ENCODE measurements around the gene TNS4. TPM values are rescaled to one million over a fixed set of nuclear protein-coding genes. Genes with fewer than 3 reads are reported as not detected.
A peak's percentile ranks its signal among the peaks of the same experiment; 100 is the strongest.

The TNS4 gene
- total and polyA plus RNA-seq, 5 experiments from 2014 or later: not detected

DNA sequence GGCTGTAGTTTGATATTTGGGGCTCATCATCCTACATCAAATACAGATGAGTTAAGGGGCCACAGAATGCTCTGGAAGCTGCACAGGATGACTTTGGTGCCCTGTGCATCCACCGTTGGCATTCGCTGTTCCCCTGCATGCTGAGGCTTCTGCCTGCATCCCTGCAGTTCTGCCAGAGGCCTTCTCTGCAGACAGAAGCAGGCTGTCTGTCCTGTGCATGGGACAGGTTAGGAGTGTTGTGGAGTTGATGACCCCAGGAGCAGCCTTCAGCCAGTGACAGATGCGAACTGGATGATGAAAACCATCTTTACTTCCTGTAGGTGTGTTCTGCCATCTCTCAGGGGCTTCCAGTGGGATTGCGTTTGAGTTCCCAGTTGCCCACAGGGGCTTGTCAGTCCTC lies 13.6 kb upstream of the TNS4 start:
- Mint-ChIP-seq H3K9me3 (no peaks in the 10 kb centered on the region), H3K36me3 (no peaks in the 10 kb centered on the region), H3K4me1 (peaks cover 43 to 60% (median 53%) of the 10 kb centered on the region in 4 donors), H3K27ac (peak overlapping the region in 6 of 10 donors; percentile 32 to 95 (median 93)), H3K27me3 (peaks cover 0 to 15% (median 8%) of the 10 kb centered on the region in 5 donors), H3K4me3 (peak overlapping the region; percentile 58 to 84 (median 73))
- DNase-seq (no peak), ATAC-seq (peak in 1 of 2 donors; percentile 21)
- POLR2A ChIA-PET: interaction anchor here (1.0 to 1.9 kb wide), 4 partner anchors 13 to 47 kb away, joined by 3 to 4 read pairs (median 3); no protein-coding TSS in a partner anchor

DNA sequence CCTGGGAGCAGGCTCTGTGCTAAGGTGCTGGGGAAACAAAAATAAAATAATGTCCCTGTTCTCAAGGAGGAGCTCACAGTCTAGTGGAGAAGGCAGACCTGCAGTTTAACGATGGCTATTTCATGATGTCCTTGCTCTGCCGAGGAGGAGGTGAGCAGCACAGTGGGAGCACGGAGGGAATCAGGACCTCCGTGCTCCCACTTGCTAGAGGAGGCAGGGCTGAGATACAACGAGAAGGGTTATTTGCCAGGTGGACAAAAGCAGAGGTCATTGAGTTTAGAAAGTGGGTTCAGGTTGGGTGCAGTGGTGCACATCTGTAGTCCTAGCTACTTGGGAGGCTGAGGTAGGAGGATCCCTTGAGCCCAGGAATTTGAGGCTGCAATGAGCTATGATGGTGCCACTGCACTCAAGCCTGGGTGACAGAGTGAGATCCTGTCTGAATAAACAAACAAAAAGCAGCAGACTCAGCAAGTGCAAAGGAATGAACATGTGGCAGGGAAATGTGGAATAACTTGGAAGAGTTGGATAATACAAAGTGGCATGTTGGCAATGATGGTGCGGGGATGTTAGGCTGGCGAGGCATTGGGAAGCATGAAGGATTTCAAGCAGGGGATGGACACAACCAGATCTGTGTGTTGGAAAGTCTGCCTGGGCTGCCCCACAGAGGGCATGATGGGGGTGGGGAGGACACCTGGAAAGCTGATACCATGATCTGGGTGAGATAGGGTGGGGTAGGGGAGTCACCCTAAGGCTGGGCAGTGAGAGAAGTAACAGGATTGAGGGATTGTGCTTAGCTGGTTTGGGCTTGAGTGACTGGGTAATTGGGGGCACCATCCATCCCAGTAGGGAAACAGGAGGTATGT lies 12.8 kb upstream of the TNS4 start:
- Mint-ChIP-seq H3K4me3 (peak overlapping the region in 9 of 10 donors; percentile 3 to 73 (median 42)), H3K4me1 (peaks cover 42 to 55% (median 52%) of the 10 kb centered on the region in 4 donors), H3K27me3 (peaks cover 0 to 15% (median 8%) of the 10 kb centered on the region in 5 donors), H3K36me3 (no peaks in the 10 kb centered on the region), H3K27ac (peak overlapping the region in 8 of 10 donors; percentile 5 to 95 (median 79)), H3K9me3 (no peaks in the 10 kb centered on the region)
- ATAC-seq (no peak), DNase-seq (no peak)
- POLR2A ChIA-PET: interaction anchor here (0.5 to 1.9 kb wide), 7 partner anchors 12 to 23 kb away, joined by 3 to 6 read pairs (median 4); no protein-coding TSS in a partner anchor

DNA sequence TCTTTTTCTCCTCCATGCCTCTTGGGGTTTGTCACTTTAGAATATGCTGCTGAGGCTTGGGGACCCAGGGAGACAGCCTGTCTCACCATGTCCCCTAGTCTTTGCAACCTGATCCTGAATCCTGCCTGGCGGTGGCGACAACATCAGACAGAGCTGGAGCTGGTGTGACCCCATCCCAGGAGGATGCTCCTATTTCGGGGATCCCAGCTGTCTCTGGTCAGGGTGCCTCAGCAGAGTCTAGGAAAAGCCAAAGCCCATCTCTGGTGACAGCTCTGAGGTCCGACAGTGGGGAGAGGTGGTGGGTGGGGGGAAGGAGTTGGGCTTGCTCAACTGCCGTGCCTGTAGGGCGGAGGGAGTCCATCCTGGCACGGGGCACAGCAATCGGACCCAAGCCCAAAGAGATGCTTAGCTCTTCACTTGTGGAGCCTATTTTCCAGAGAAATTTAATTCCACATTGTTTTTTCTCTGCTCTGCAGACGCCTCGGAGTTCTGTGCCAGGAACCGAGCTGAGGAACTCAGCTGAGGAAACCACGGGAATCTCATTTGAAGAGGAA lies 10.3 kb upstream of the TNS4 start:
- no peaks in the 10 kb centered on the region for H3K9me3 Mint-ChIP-seq
- POLR2A ChIA-PET: interaction anchor here (0.9 to 1.6 kb wide), 3 partner anchors 10 to 37 kb away, joined by 3 to 6 read pairs (median 3); partner anchors contain the start of gene TNS4

DNA sequence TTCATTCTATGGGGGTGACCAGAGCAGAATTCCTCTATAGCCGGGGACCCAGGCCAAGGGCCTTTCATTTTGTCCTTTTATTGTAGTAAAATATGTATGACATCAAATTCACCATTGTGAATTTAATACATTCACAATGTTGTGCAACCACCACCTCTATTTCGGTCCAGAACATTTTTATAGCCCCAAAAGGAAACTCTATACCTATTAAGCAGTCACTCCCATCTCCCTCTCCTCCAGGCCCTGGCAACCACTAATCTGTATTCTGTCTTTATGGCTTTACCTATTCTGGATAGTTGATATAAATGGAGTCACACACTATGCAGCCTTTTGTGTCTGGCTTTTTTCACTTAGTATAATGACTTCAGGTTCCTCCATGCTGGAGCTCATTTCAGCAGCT lies 9.7 kb upstream of the TNS4 start:
- no peak for ATAC-seq
- POLR2A ChIA-PET: interaction anchor here (0.6 to 1.6 kb wide), 2 partner anchors 9 to 21 kb away, joined by 3 to 6 read pairs; partner anchors contain the start of gene TNS4
- no peak overlapping the region for H3K27ac Mint-ChIP-seq

More for the DNA sequence above, 10.3 kb upstream of the TNS4 start:
- Mint-ChIP-seq H3K27ac (no peak overlapping the region), H3K4me1 (peaks cover 26 to 32% (median 32%) of the 10 kb centered on the region in 4 donors), H3K36me3 (no peaks in the 10 kb centered on the region), H3K27me3 (peaks cover 0 to 13% (median 7%) of the 10 kb centered on the region in 5 donors), H3K4me3 (no peak overlapping the region)
- DNase-seq (no peak), ATAC-seq (no peak)

DNA sequence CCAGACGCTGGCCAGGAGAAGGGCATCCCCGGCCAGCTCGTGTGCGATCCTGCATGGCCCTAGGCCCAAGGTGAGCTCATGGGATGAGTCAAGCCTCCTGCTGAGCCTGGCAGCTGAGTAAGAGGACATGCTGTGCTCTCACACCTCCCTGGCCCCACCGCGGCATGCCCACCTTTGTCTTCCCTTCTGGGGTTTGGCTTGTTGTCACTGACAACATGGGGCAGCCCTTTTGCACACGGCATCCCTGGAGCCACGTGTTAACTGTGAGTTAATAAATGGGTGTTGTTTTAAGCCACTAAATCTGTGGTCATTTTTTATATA lies 8.9 kb upstream of the TNS4 start:
- POLR2A ChIA-PET: interaction anchor here (0.6 to 1.6 kb wide), 3 partner anchors 8 to 20 kb away, joined by 3 to 6 read pairs (median 3); partner anchors contain the start of gene TNS4
- H3K27ac Mint-ChIP-seq: no peak overlapping the region
- H3K4me3 Mint-ChIP-seq: no peak overlapping the region
- H3K4me1 Mint-ChIP-seq: peaks cover 15 to 22% (median 19%) of the 10 kb centered on the region in 4 donors
- ATAC-seq (no peak), DNase-seq (no peak)
- peaks cover 0 to 13% (median 7%) of the 10 kb centered on the region in 5 donors for H3K27me3 Mint-ChIP-seq
- no peaks in the 10 kb centered on the region for H3K36me3 Mint-ChIP-seq
- no peaks in the 10 kb centered on the region for H3K9me3 Mint-ChIP-seq

More for the DNA sequence above, 9.7 kb upstream of the TNS4 start:
- H3K4me3 Mint-ChIP-seq: no peak overlapping the region
- no peaks in the 10 kb centered on the region for H3K9me3 Mint-ChIP-seq
- peaks cover 21 to 29% (median 26%) of the 10 kb centered on the region in 4 donors for H3K4me1 Mint-ChIP-seq
- peaks cover 0 to 13% (median 7%) of the 10 kb centered on the region in 5 donors for H3K27me3 Mint-ChIP-seq
- no peak for DNase-seq
- H3K36me3 Mint-ChIP-seq: no peaks in the 10 kb centered on the region

DNA sequence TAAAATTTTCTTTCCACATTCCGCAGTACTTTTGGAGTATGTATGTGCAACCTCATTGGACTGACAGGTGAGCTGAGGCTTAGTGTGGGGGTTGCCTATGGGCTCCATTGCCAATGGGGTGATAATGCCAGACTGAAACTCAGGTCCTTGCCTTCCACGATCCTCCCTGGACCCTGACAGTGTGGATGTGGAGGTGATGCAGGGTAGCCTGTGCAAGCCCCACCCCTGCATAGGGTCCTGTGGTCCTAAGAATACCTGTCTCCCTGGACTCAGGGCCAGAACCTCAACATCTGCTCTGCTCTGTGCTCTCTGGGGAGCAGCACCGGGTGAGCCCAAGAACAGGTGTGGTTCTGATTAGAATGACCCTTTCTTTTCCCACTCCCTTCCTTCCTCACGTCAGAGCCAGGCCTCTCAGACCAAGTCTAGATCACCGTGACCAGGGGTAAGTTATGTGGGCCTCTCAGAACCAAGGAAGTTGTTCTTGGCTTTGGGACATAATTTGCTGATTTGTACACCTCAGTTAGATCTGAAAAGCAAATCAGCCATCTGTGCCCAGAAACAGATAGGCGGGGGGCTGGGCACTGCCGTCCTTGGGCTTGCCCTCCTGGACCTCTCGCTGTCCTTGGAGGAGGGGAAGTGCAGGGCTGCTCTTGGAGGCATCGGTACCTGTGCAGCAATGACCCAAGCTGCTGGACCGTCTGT lies 8.4 kb upstream of the TNS4 start:
- no peak for ATAC-seq
- H3K4me1 Mint-ChIP-seq: peaks cover 10 to 18% (median 14%) of the 10 kb centered on the region in 4 donors
- no peak for DNase-seq
- H3K27ac Mint-ChIP-seq: no peak overlapping the region
- POLR2A ChIA-PET: interaction anchor here (1.2 to 1.6 kb wide), 2 partner anchors 8 to 13 kb away, joined by 3 to 6 read pairs; partner anchors contain the start of gene TNS4
- H3K36me3 Mint-ChIP-seq: no peaks in the 10 kb centered on the region
- H3K4me3 Mint-ChIP-seq: no peak overlapping the region
- no peaks in the 10 kb centered on the region for H3K9me3 Mint-ChIP-seq
- peaks cover 0 to 13% (median 7%) of the 10 kb centered on the region in 5 donors for H3K27me3 Mint-ChIP-seq

DNA sequence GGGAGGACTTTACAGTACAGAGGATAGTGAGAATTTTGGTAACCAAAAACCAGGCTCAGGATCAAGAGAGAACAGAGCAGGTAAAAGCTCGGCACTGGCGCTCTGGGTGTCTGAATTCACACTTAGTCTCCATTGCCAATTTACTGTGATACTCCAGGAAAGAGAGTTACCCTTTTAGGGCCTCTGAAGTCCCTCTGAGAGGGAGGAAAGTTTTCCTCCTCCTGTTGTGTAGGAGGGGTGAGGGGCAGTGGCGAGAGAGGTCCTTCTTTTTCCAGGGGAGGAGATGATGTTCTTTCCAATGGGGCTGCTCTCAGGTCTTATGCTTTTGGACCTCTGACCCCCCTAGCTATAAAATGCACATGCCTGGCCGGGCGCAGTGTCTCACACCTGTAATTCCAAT lies 5.4 kb upstream of the TNS4 start:
- Mint-ChIP-seq H3K4me1 (peaks cover 0 to 6% (median 4%) of the 10 kb centered on the region in 4 donors), H3K4me3 (no peak overlapping the region), H3K36me3 (no peaks in the 10 kb centered on the region), H3K9me3 (no peaks in the 10 kb centered on the region), H3K27ac (peak overlapping the region in 1 of 10 donors; percentile 37), H3K27me3 (peaks cover 0 to 2% (median 0%) of the 10 kb centered on the region in 5 donors)
- DNase-seq (no peak), ATAC-seq (no peak)
- POLR2A ChIA-PET: interaction anchor here (0.8 to 1.1 kb wide), 3 partner anchors 8 to 33 kb away, joined by 3 to 4 read pairs (median 3); no protein-coding TSS in a partner anchor

DNA sequence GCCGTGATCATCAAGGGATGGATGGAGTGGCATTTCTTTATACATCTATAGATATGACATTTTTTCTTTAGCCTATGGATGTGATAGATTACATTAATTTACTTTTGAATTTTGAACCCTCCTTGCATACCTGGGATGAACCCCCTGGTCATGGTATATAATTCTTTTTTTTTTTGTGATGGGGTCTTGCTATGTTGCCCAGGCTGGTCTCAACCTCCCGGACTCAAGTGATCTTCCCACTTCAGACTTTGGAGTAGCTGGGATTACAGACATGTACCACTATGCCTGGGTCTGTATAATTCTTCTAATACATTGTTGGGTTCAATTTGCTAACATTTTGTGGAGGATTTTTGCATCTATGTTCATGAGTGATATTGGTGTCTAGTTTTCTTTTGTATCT lies 1.7 kb upstream of the TNS4 start:
- Mint-ChIP-seq H3K4me3 (no peak overlapping the region), H3K4me1 (peaks cover 4 to 12% (median 10%) of the 10 kb centered on the region in 4 donors), H3K9me3 (no peaks in the 10 kb centered on the region), H3K36me3 (no peaks in the 10 kb centered on the region), H3K27me3 (peaks cover 0 to 11% (median 5%) of the 10 kb centered on the region in 5 donors), H3K27ac (no peak overlapping the region)
- POLR2A ChIA-PET: interaction anchor here (1.6 kb wide), 1 partner anchor 10 kb away, joined by 3 read pairs; no protein-coding TSS in a partner anchor
- DNase-seq: no peak
- ATAC-seq: no peak

DNA sequence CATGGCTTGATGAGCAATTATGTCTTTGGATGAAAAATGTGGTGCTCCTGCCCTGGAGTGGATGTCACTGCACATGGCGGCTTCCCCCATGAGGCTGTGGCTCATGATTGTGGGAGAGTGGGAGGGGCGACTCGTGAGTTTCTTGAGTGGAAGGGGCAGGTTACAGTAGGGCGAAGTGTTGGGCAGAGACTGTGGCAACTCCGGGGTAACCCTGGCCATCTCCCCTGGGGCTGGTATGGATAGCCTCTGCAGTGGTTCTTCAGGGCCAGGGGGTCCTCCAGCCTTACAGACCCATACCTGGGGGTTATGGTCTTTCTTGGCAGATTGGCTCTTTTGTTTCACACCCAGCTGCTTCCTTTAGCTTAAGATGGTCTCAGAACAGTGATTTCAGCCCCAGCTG lies 1.3 kb upstream of the TNS4 start:
- H3K27me3 Mint-ChIP-seq: peaks cover 0 to 11% (median 5%) of the 10 kb centered on the region in 5 donors
- H3K4me1 Mint-ChIP-seq: peaks cover 4 to 12% (median 10%) of the 10 kb centered on the region in 4 donors
- no peak for DNase-seq
- H3K9me3 Mint-ChIP-seq: no peaks in the 10 kb centered on the region
- POLR2A ChIA-PET: interaction anchor here (0.9 to 1.6 kb wide), 4 partner anchors 8 to 51 kb away, joined by 3 to 6 read pairs (median 3); no protein-coding TSS in a partner anchor
- H3K27ac Mint-ChIP-seq: no peak overlapping the region
- no peak for ATAC-seq
- no peaks in the 10 kb centered on the region for H3K36me3 Mint-ChIP-seq
- no peak overlapping the region for H3K4me3 Mint-ChIP-seq

DNA sequence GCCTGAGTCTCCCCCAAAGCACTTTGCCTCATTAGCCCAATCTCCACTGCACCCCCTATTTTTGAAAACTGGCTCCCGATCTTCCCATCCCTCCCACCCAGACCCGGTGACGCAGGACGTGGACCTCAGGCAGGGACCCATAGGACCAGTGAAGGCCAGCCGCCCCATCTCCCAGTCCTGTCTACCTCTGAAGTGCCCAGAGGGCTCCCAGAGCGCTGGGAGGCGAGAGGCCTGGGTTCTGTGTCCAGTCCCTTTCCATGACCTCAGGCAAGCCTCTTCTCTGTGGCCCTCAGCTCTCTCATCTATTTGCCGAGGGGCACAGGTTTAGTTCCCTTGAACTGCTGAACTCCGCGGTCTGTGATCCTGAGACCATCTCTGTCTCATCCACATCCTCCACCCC lies 714 bp downstream of the TNS4 start:
- H3K27me3 Mint-ChIP-seq: peaks cover 0 to 11% (median 5%) of the 10 kb centered on the region in 5 donors
- H3K27ac Mint-ChIP-seq: peak overlapping the region in 1 of 10 donors; percentile 34
- peaks cover 4 to 12% (median 9%) of the 10 kb centered on the region in 4 donors for H3K4me1 Mint-ChIP-seq
- ATAC-seq: no peak
- DNase-seq: no peak
- no peaks in the 10 kb centered on the region for H3K9me3 Mint-ChIP-seq
- POLR2A ChIA-PET: no interaction called here
- no peak overlapping the region for H3K4me3 Mint-ChIP-seq
- no peaks in the 10 kb centered on the region for H3K36me3 Mint-ChIP-seq

DNA sequence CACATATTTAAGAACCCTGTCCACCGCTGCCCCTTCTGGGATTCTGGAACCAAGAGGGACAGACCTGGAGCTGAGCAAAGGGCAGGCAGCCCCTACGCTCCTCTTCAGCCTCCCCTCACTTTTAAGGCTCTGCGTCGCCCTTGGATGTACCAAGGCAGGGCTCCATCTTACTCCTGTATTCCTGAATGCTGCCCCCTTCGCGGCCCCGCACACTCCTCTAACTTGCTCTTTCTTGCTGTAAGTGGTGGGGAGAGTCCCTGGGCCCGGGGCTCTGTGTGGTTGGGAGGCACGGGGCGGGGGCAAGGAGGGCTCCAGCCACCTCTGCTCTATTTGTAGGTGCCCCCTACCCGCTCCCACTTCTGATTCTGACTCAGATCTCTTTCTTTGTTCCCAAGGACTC lies 1.2 kb downstream of the TNS4 start:
- peaks cover 4 to 11% (median 7%) of the 10 kb centered on the region in 4 donors for H3K4me1 Mint-ChIP-seq
- no peak overlapping the region for H3K27ac Mint-ChIP-seq
- POLR2A ChIA-PET: no interaction called here
- peaks cover 0 to 11% (median 5%) of the 10 kb centered on the region in 5 donors for H3K27me3 Mint-ChIP-seq
- H3K4me3 Mint-ChIP-seq: no peak overlapping the region
- H3K36me3 Mint-ChIP-seq: no peaks in the 10 kb centered on the region
- DNase-seq (no peak), ATAC-seq (no peak)
- H3K9me3 Mint-ChIP-seq: no peaks in the 10 kb centered on the region

DNA sequence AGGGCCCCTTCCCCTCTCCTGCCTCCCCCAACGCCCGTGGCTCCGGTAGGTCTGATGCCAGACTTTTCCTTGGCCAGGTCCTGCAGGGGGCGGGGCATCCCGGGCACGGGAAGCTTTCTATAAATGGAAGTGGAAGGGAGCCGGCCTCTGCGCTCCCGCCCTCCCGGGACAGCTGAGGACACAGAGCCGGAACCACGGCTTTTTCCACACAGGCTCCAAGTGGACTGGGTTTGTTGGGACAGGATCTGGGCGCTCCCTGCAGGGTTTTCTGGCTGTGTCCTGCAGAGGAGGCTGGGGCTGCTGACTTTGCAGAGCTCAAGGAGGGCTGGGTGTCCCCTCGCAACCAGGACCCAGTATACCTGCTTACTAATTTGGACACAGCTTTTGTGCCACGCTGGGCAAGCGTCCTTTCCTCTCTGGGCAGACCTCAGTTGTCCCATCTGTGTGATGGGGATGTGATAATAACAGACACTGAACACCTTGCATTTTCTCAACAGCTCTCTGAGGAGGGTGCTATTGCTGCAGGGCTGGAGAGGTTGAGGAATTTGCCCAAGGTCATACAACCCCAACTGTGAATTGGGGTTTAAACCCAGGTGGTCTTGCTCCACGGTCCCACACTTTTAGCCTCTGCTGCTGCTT lies 1.8 kb downstream of the TNS4 start:
- POLR2A ChIA-PET: no interaction called here
- Mint-ChIP-seq H3K9me3 (no peaks in the 10 kb centered on the region), H3K4me1 (peaks cover 4 to 11% (median 7%) of the 10 kb centered on the region in 4 donors), H3K36me3 (no peaks in the 10 kb centered on the region), H3K4me3 (no peak overlapping the region), H3K27me3 (peaks cover 0 to 11% (median 5%) of the 10 kb centered on the region in 5 donors), H3K27ac (peak overlapping the region in 1 of 10 donors; percentile 38)
- ATAC-seq (no peak), DNase-seq (no peak)

Measured in naive thymus-derived CD8-positive, alpha-beta T cell (primary cell).